ENCODE measurements around the gene SLC7A14. TPM values are rescaled to one million over a fixed set of nuclear protein-coding genes. Genes with fewer than 3 reads are reported as not detected.

The SLC7A14 gene
- total RNA-seq, 4 donors from 2014 or later = not detected

DNA sequence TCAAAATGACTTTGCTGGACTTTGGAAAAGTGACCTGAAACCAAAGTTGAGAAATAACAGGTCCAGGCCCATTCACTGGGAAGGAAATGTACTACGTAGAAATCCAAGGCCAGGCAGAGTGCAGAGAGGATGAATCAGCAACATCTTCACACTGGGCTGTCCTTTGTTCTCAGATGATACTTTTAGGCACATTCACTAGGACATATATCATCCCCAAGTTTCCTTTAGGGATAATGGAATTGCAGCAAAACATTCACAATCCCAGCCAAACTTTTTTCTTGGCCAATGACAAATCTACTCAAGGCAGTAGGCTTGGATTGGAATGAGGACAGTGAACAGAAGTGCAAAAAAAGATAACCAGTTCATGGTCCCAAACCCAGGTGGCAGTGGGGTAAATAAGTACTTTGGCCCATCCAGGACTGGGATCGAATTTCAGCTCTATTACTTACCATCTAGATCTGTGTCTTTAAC is 92.1 kb downstream of the SLC7A14 start:
- TF ChIP-seq, protein P1, sequence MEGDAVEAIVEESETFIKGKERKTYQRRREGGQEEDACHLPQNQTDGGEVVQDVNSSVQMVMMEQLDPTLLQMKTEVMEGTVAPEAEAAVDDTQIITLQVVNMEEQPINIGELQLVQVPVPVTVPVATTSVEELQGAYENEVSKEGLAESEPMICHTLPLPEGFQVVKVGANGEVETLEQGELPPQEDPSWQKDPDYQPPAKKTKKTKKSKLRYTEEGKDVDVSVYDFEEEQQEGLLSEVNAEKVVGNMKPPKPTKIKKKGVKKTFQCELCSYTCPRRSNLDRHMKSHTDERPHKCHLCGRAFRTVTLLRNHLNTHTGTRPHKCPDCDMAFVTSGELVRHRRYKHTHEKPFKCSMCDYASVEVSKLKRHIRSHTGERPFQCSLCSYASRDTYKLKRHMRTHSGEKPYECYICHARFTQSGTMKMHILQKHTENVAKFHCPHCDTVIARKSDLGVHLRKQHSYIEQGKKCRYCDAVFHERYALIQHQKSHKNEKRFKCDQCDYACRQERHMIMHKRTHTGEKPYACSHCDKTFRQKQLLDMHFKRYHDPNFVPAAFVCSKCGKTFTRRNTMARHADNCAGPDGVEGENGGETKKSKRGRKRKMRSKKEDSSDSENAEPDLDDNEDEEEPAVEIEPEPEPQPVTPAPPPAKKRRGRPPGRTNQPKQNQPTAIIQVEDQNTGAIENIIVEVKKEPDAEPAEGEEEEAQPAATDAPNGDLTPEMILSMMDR (IDR thresholded peaks at IDR 0.05) = no peak
- TF ChIP-seq POLR2A (IDR thresholded peaks at IDR 0.05) = no peak
- 60 to 75% methylated on average over 2 of the region's 2 CpGs for WGBS, 2 donors
- H3K4me3 ChIP-seq (ENCODE audit: low read depth, poor library complexity, severe bottlenecking) = no peak overlapping the region
- no peak for DNase-seq (ENCODE audit: low spot score in 2 of 2)
- intact Hi-C loops (cut with DNase I; ENCODE audit: low total_unique reads) = no loop called here

DNA sequence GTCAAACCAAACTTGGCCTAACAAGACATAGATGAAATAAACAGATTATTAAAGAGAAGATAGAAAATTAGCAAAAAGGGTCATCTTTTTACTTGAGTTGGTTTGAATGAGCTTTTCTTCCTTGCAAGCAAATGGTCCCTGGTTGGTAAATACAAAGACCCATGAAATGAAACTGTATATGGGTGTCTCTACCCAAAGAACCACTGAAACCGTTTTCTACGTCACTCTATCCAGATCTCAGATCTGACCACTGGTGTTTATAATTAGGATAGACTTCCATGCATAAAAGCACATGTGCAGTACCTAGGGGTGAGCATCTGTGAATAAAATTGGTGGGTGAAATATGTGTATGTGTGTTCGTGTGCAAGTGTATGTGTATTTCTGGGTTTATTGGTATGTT is 94.0 kb downstream of the SLC7A14 start:
- no peak overlapping the region for H3K4me3 ChIP-seq (ENCODE audit: low read depth, poor library complexity, severe bottlenecking)
- DNase-seq (ENCODE audit: low spot score in 2 of 2) = no peak
- intact Hi-C loops (cut with DNase I; ENCODE audit: low total_unique reads) = no loop called here
- TF ChIP-seq, protein P1 (IDR thresholded peaks at IDR 0.05) = no peak
- TF ChIP-seq POLR2A (IDR thresholded peaks at IDR 0.05) = no peak
- 89 to 94% methylated on average over 3 of the region's 3 CpGs for WGBS, 2 donors

DNA sequence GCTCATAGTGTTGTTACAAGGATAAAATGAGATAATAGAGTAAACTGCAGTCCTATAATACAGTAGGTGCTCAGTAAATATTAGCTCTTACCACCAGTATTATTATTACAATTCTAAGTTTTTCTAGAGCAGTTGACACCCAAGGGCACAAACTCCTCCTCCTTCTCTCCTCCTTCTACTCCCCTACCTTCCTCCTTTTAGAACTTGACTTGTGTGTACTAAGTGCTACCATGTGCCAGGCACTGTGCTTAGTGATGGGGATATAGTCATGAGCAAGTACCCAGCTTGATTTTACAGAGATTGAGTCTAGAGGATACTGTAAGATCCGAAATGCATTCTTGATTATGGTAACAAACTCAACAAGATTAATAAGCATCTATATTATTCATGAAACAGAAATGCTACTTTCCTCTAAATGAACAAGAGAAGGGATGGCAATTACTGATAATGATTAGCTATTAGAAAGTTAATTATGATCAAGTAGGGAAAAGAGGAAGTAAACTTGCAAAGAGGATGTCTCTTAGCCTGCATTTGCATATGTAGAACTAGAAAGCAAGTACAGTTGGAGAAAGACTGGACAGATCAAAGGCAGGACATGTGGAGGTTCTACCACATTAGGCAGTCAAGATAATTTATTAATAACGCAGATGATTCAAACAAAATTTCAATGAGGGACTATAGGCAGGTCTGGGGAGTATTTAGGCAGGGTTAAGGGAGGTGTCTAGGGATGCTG is 94.9 kb downstream of the SLC7A14 start:
- no peak for DNase-seq (ENCODE audit: low spot score in 2 of 2)
- TF ChIP-seq, protein P1 (IDR thresholded peaks at IDR 0.05) = no peak
- TF ChIP-seq POLR2A (IDR thresholded peaks at IDR 0.05) = no peak
- intact Hi-C loops (cut with DNase I; ENCODE audit: low total_unique reads) = no loop called here
- whole genome bisulfite sequencing, 2 donors = 92 to 96% methylated on average over 2 of the region's 2 CpGs
- no peak overlapping the region for H3K4me3 ChIP-seq (ENCODE audit: low read depth, poor library complexity, severe bottlenecking)

DNA sequence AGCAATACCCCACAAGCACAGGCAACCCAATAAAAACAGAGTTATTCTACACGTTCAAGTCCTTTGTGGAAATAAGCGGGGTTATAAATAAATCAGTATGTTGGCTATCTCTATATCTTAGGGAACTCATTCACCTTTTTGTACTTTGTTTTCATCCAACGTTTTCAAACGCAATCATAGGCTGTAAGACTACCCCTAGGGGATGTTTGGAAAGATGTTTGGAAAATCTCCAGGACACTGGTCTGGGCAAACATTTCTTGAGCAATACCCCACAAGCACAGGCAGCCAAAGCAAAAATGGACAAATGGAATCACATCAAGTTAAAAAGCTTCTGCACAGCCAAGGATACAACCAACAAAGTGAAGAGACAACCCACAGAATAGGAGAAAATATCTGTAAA is 97.1 kb downstream of the SLC7A14 start:
- TF ChIP-seq, protein P1 (IDR thresholded peaks at IDR 0.05) = no peak
- no peak for TF ChIP-seq POLR2A (IDR thresholded peaks at IDR 0.05)
- 29 to 31% methylated on average over 4 of the region's 4 CpGs for WGBS, 2 donors
- DNase-seq (ENCODE audit: low spot score in 2 of 2) = no peak
- H3K4me3 ChIP-seq (ENCODE audit: low read depth, poor library complexity, severe bottlenecking) = no peak overlapping the region
- intact Hi-C loops (cut with DNase I; ENCODE audit: low total_unique reads) = no loop called here

DNA sequence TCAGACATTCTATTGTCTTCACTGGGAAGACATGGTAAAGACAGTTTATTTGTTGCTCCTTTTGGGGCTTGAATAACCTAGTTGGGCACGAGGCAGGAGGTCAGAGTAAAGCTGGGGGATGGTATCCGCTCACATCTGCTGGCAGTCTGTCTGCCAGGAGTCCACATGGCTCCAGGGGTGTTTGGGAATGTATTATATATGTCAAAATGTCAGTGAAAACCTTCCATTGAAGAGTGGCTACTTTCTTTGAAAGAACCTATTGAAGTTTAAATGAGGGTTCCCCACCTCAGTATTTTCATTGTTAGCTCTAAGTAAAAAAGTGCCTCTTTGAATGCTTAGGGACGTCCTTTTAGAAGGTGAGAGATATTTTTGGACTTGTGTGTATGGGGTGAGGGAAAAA is 98.8 kb downstream of the SLC7A14 start:
- H3K4me3 ChIP-seq (ENCODE audit: low read depth, poor library complexity, severe bottlenecking) = no peak overlapping the region
- 68 to 75% methylated on average over 3 of the region's 3 CpGs for WGBS, 2 donors
- intact Hi-C loops (cut with DNase I; ENCODE audit: low total_unique reads) = no loop called here
- TF ChIP-seq, protein P1 (IDR thresholded peaks at IDR 0.05) = no peak
- TF ChIP-seq POLR2A (IDR thresholded peaks at IDR 0.05) = no peak
- no peak for DNase-seq (ENCODE audit: low spot score in 2 of 2)

DNA sequence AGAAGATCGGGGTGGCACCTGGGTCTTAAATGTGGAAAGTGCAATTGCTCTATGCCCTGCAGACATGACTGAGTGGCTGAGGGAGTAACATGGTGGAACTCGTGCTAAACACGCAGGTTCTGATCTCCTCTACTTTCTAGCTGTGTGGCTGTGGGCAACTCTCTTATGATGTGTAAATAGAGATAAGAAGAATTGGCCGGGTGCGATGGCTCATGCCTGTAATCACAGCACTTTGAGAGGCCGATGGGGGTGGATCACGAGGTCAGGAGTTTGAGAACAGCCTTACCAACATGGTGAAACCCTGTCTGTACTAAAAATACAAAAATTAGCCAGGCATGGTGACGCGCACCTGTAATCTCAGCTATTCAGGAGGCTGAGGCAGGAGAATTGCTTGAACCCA is 99.5 kb downstream of the SLC7A14 start:
- no peak for DNase-seq (ENCODE audit: low spot score in 2 of 2)
- H3K4me3 ChIP-seq (ENCODE audit: low read depth, poor library complexity, severe bottlenecking) = no peak overlapping the region
- WGBS, 2 donors = 78 to 89% methylated on average over 9 of the region's 9 CpGs
- intact Hi-C loops (cut with DNase I; ENCODE audit: low total_unique reads) = no loop called here
- TF ChIP-seq, protein P1 (IDR thresholded peaks at IDR 0.05) = no peak
- TF ChIP-seq POLR2A (IDR thresholded peaks at IDR 0.05) = no peak
